ENCODE results near the gene LZTS2. TPM values are rescaled to one million over a fixed set of nuclear protein-coding genes. Genes with fewer than 3 reads are reported as not detected.

The LZTS2 gene
- total and polyA plus RNA-seq, 2 of the 8 experiments (the other 6 are each of a cell fraction or from before 2014, with no cell fraction given): 75.7 to 99.5 TPM

DNA sequence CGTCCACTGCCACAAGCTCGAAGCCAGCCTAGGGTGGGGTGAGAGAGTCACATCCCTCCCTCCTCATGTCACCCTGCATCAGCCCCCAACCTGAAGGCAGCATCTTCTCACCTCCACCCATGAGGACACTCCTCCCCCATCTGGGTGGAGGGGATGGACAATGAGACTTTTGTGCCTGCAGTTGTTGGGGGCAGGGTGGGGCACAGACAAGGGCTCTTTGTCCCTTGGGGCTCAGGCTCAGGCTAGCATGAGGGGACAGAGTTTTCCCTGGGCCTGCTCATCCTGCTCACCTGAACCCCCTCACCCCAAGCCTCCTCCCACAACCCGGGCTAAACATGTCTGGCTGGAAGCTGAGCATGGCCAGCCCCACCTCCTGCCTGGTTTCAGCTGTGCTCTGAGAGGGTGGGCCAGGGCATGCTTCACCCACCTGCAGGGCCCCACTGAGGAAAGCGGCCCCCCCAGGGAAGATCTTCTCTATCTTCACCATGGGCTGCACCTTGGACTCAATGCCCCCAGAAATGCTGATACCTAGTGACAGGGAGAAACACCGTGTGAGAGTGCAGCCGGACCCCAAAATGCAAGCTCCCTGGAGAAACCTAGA lies 9.3 kb downstream of the LZTS2 start (continued):
- TF ChIP-seq YY1 (IDR thresholded peaks at IDR 0.05; ENCODE audit: low read depth, low read length) (no peak), TCF12 (IDR thresholded peaks at IDR 0.05; ENCODE audit: low read depth, low read length) (no peak), SP2 (IDR thresholded peaks at IDR 0.05; ENCODE audit: low read length) (no peak), HDAC6 (IDR thresholded peaks at IDR 0.05; ENCODE audit: low read depth, low read length) (no peak), EGR1 (IDR thresholded peaks at IDR 0.05; ENCODE audit: borderline replicate concordance, low read depth, low read length) (no peak), KDM5A (IDR thresholded peaks at IDR 0.05; ENCODE audit: low read length) (no peak)
